Right atrium auricular region (tissue), 2 donors: ENCODE data around the gene FAM13C. TPM values are rescaled to one million over a fixed set of nuclear protein-coding genes. Genes with fewer than 3 reads are reported as not detected.

Experiments
- DNase-seq: peaks from one replicate; pipeline ENCODE4 v3.0.0-alpha.2; 2019; ENCODE audit warnings: low spot score
- H3K27ac ChIP-seq, 2 donors: fragments of 200-600 bp; sonication (generic); 1 replicate in 1 of 2; 2 replicates in 1 of 2; pipeline ENCODE4 v1.5.1; 2016 to 2019
- H3K27me3 ChIP-seq, 2 donors: fragments of 200-600 bp; sonication (generic); one replicate each; pipeline versions ENCODE4 v1.5.1 to v1.6.0; 2017 to 2019
- H3K36me3 ChIP-seq: fragments of 200-600 bp; sonication (generic); one replicate; pipeline ENCODE4 v1.5.1; 2016
- H3K4me1 ChIP-seq, 2 donors: fragments of 200-600 bp; sonication (generic); one replicate each; pipeline versions ENCODE4 v1.5.1 to v1.6.0; 2017 to 2019
- H3K4me3 ChIP-seq, 2 donors: fragments of 200-600 bp; sonication (generic); 1 replicate in 1 of 2; 2 replicates in 1 of 2; pipeline ENCODE4 v1.5.1; 2017 to 2019; ENCODE audit warnings: mild to moderate bottlenecking in 1 of 2, moderate library complexity in 1 of 2
- H3K9me3 ChIP-seq, 2 donors: fragments of 200-600 bp; sonication (generic); one replicate each; pipeline ENCODE4 v1.5.1; 2019
- CTCF ChIP-seq, 2 donors: fragments of 200-600 bp; sonication (generic); IDR thresholded peaks; one replicate each; pipeline ENCODE4 v1.5.1; 2019; ENCODE audit warnings: antibody characterized with exemption in 2 of 2
- total RNA-seq, 2 donors: library from RNA; depleted of rRNA; stranded (reverse); fragments of >200 nt; gene quantifications; one replicate each; pipeline ENCODE4 v1.1.0, GENCODE V29; 2016

The FAM13C gene
- total RNA-seq, 2 donors from 2014 or later, result 3.8 to 4.4 TPM

- H3K27me3 ChIP-seq, result no peaks in the 10 kb centered on the region
- no peaks in the 10 kb centered on the region for H3K4me1 ChIP-seq
- TF ChIP-seq CTCF (IDR thresholded peaks at IDR 0.05), result no peak
- no peak for DNase-seq
- H3K4me3 ChIP-seq, result no peak overlapping the region
- H3K27ac ChIP-seq, result no peak overlapping the region
- H3K9me3 ChIP-seq, result no peaks in the 10 kb centered on the region
- no peaks in the 10 kb centered on the region for H3K36me3 ChIP-seq
Measured at GRCh38 chr10:59245686-59246085, 116.7 kb downstream of the FAM13C start.

GRCh38 chr10:59244871-59245270, 117.5 kb downstream of the FAM13C start:
- Histone ChIP-seq H3K27me3 (no peaks in the 10 kb centered on the region), H3K4me3 (no peak overlapping the region), H3K4me1 (no peaks in the 10 kb centered on the region), H3K9me3 (no peaks in the 10 kb centered on the region), H3K27ac (no peak overlapping the region), H3K36me3 (no peaks in the 10 kb centered on the region)
- no peak for TF ChIP-seq CTCF (IDR thresholded peaks at IDR 0.05)
- DNase-seq, result no peak

GRCh38 chr10:59243611-59244195, 118.6 kb downstream of the FAM13C start:
- no peaks in the 10 kb centered on the region for H3K27me3 ChIP-seq
- no peak overlapping the region for H3K27ac ChIP-seq
- no peak for TF ChIP-seq CTCF (IDR thresholded peaks at IDR 0.05)
- no peaks in the 10 kb centered on the region for H3K9me3 ChIP-seq
- H3K4me3 ChIP-seq, result no peak overlapping the region
- no peak for DNase-seq
- H3K36me3 ChIP-seq, result no peaks in the 10 kb centered on the region
- H3K4me1 ChIP-seq, result no peaks in the 10 kb centered on the region

GRCh38 chr10:59242991-59243390, 119.4 kb downstream of the FAM13C start:
- Histone ChIP-seq H3K36me3 (no peaks in the 10 kb centered on the region), H3K4me3 (no peak overlapping the region), H3K9me3 (no peaks in the 10 kb centered on the region), H3K27me3 (no peaks in the 10 kb centered on the region), H3K4me1 (no peaks in the 10 kb centered on the region), H3K27ac (no peak overlapping the region)
- no peak for DNase-seq
- no peak for TF ChIP-seq CTCF (IDR thresholded peaks at IDR 0.05)

GRCh38 chr10:59242057-59242456, 120.3 kb downstream of the FAM13C start:
- no peak overlapping the region for H3K27ac ChIP-seq

More at GRCh38 chr10:59242057-59242456, 120.3 kb downstream of the FAM13C start:
- no peak overlapping the region for H3K4me3 ChIP-seq
- H3K4me1 ChIP-seq, result no peaks in the 10 kb centered on the region
- no peaks in the 10 kb centered on the region for H3K36me3 ChIP-seq
- no peaks in the 10 kb centered on the region for H3K9me3 ChIP-seq
- DNase-seq, result no peak
- TF ChIP-seq CTCF (IDR thresholded peaks at IDR 0.05), result no peak
- H3K27me3 ChIP-seq, result no peaks in the 10 kb centered on the region
